Sigmoid colon (tissue), 4 donors: ENCODE results near the gene NFE2L1.

ENCODE experiments used
- CTCF ChIP-seq, 4 experiments: fragments of 450-650 bp in 3 of 4; fragments of 200-600 bp in 1 of 4; IDR thresholded peaks; one replicate each; pipeline ENCODE4 v1.5.1; 2016 to 2019; ENCODE audit warnings: antibody characterized with exemption in 4 of 4, mild to moderate bottlenecking in 3 of 4, moderate library complexity in 2 of 4
- POLR2AphosphoS5 ChIP-seq, 4 donors: sonication (generic); formaldehyde crosslinking; IDR thresholded peaks; one replicate each; pipeline ENCODE4 v1.6.1; 2017; ENCODE audit warnings: antibody characterized with exemption in 4 of 4

- no peak for TF ChIP-seq CTCF (IDR thresholded peaks at IDR 0.05)
- peak; percentile 67 to 88 (median 75) for TF ChIP-seq POLR2AphosphoS5 (IDR thresholded peaks at IDR 0.05)
Observed at GRCh38 chr17:48107137-48108055, 59.2 kb downstream of the NFE2L1 start, which contains the start of gene SNX11.
